GM10266 (cell line): Measurements from ENCODE around the gene MYT1.

Experiments
- DNase-seq: peaks from one replicate; pipeline ENCODE4 v3.0.0; 2012; ENCODE audit errors: extremely low spot score
- TF ChIP-seq, protein P1 (sequence below): IDR thresholded peaks from 2 replicates; pipeline ENCODE4 v1.5.1; 2012; ENCODE audit warnings: mild to moderate bottlenecking, low read depth; ENCODE audit not compliant: control insufficient read depth, insufficient read depth; ENCODE audit errors: missing control alignments

Gene MYT1

DNA sequence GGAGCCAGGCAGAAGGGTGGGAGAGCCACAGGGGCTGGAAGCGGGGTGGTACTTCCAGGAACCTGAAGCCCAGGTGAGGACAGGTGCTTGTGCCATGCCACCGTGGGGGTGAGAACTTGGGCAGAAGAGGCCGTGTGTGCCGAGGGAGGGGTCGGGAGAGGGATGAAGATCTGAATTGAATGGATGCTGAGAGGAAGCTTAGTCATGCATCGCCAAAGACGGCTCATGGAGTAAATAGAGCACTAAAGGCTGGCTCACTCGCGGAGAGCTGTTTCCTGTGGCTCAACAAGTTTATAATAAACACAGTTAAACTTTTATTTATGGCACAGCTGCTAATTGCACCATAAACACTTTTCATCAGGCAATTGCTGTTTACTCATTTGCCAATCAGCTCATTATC lies 21.7 kb upstream of the MYT1 start:
- TF ChIP-seq, protein P1, sequence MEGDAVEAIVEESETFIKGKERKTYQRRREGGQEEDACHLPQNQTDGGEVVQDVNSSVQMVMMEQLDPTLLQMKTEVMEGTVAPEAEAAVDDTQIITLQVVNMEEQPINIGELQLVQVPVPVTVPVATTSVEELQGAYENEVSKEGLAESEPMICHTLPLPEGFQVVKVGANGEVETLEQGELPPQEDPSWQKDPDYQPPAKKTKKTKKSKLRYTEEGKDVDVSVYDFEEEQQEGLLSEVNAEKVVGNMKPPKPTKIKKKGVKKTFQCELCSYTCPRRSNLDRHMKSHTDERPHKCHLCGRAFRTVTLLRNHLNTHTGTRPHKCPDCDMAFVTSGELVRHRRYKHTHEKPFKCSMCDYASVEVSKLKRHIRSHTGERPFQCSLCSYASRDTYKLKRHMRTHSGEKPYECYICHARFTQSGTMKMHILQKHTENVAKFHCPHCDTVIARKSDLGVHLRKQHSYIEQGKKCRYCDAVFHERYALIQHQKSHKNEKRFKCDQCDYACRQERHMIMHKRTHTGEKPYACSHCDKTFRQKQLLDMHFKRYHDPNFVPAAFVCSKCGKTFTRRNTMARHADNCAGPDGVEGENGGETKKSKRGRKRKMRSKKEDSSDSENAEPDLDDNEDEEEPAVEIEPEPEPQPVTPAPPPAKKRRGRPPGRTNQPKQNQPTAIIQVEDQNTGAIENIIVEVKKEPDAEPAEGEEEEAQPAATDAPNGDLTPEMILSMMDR = no peak
- no peak for DNase-seq

DNA sequence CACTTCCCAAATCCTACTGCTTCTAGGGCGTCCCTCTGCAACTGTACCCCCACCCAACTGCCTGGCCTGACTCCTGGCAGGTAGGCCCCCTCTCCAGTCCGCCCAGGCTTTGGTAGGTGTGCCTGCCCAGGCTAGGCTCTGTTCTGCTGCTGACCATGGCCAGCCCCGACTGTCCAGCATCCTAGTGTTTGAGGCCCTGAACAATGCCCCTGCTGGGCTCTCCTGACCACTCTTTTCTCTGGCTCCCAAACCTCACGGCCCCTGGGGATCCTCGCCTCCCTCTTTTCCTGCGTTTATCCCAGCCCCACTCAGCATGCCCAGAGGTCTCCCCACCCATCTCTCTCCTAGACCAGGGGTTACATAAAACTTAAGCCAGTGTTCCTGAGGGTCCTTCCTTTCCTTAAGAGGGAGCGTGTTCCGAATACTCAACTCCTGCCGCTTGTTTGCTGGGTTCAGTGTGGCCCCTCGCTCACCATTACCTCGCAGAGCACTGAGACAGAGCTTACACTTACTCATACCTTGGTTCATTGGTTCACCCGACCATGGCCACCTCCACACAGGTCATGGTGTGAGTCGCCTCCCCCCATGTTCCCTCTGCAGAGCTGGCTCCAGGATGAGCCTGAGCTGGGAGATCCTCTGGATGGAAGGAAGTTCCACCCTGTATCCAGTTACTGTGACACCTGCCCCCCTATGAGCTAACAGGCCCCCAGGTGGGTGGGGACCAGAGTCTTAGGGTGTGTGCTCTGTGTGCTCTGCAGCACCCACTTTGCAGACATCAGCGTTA lies 21.0 kb upstream of the MYT1 start:
- DNase-seq = no peak
- TF ChIP-seq, protein P1 = no peak

DNA sequence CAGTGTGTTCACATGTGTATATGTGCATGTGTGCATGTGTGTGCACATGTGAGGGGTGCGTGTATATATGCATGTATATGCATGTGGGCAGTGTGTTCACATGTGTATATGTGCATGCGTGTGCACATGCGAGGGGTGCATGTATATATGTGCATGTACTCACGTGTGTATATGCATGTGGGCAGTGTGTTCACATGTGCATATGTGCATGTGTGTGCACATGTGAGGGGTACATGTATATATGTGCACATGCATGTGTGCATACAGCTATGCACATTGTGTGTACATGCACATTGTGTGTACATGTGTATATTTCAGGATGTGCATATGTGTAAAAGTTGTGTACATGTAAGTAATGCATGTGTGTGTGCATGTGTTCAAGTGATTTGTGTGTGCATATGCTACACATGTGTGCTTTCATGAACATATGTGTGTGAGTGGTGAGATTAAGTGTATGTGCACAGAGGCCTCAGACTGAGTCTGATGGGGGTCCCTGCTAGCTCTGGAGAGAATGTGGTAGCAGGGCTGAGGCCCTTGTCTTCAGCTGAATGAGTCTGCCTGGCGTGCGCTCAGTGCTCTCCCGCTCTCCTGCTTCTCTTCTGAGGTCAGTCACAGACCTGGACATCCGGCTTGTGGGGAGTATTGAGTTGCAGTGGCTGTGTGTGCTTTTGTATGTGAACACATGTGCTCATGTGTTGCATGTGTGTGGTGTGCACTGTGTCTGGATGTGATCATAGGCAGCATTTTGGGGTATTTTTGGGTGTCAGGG lies 19.9 kb upstream of the MYT1 start:
- no peak for DNase-seq
- TF ChIP-seq, protein P1 = no peak

DNA sequence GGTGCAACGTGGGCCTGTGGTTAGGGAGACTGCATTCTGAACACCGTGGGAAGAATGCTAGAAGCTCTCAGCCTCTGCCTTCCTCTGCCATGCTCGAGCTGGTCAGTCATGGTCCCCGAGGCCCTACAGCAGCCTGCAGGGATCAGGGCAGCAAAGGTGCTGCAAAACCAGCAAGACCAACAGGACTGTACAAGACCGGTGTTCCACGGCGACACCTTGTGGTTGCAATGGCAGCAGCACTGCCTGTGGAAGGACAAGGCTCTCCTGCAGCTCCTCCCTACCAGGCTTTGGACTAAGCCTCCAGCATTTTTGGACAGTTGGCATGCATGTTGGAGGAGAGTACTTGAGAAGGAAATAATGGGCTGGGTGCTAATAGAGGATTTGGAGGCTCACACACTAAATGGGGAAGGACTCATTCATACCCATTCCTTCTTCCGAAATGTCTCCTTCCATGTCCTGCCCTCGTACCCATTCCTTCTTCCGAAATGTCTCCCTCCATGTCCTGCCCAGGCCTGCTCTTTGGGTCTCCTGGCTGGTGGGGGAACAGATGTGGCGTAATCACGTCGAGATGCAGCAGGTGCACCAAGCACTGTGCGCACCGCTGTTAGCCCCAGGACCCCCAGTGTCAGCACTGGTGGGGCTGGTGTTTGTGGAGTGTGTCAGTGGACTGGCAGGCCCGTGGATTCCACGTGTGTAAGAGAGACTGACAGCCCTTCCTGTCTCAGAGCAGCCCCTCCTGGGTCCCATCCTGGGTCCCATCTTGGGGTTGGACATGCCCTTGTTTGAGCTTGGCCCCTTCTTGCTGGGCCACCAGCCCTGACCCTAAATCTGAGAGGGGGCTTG lies 18.6 kb upstream of the MYT1 start:
- TF ChIP-seq, protein P1 = peak; percentile 3
- no peak for DNase-seq

DNA sequence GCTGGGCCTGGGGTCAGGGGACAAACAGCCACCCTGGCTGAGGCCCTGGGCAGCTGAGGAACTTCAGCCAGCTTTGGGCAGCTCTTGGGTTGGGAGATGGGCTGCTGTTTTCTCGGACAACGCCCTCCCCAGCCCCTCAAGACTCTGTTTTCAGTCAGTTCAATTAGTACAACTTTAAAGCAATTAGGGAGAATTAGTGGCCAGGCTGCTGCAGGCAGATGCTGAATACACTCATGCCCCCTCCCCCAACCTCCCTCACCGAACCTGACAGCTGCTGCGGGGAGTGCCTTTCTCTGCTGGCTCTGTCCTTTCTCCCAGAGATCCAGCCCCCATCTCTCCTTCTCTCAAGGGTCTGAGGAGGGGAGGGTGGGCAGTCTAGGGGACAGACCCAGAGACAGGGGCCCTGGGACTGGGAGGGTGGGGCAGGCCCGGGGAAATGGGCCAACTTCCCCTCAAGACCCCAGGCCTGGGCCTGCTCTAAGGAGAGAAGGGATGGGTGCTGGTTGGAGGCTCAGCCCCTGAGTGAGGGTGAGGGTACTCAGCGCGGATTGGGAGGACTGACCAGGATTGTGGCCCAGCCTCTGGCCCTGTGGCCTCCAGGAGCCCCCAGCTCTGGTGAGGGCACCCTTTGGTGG lies 17.8 kb upstream of the MYT1 start:
- DNase-seq = no peak
- TF ChIP-seq, protein P1 = no peak

DNA sequence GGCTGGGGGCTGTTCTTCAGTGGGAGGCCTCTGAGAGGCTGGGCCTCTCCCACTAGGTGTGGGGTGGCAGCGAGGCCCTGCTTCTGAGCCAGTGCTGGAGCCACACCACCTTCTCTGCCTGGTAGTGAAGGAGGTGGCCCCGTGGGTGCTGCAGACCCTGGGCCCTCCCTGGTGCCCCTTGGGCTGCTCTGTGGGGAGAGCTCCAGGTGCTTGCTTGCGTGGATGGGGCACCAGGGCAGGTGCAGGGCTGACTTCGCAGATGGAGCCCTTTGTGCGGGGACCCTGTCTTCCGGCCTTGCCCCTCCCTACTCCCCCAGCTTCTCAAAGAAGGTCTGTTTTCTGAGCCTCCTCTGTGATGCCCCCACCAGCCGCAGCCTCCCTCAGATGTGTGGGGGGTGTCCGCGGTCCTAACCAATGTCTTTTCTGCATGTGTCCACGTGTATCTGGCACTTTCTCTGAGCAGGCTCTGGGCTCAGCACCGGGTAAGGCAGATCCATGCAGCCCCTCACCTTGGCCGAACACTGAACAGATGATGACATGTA lies 17.2 kb upstream of the MYT1 start:
- TF ChIP-seq, protein P1 = no peak

More for the DNA sequence above, 17.2 kb upstream of the MYT1 start:
- DNase-seq = no peak
